Measurements from ENCODE around the gene NOA1.

Gene NOA1

GRCh38 chr4:56977321-56978012 lies at the start of gene NOA1:
Gene NOA1, minus strand, starts transcription at chr4:56977606. Its CDS starts 21 bp downstream, at chr4:56977585.
- peak; percentile 99 for DNase-seq

GRCh38 chr4:57023104-57023503 lies 45.7 kb upstream of the NOA1 start:
- no peak for DNase-seq

GRCh38 chr4:57020467-57021101 lies 43.2 kb upstream of the NOA1 start:
- DNase-seq = no peak

GRCh38 chr4:57018980-57019379 lies 41.6 kb upstream of the NOA1 start:
- DNase-seq = no peak

GRCh38 chr4:57013543-57014120 lies 36.2 kb upstream of the NOA1 start:
- no peak for DNase-seq

GRCh38 chr4:56999751-57000150 lies 22.3 kb upstream of the NOA1 start:
- DNase-seq = no peak

- no peak for DNase-seq
Measured at GRCh38 chr4:56995525-56995924, 18.1 kb upstream of the NOA1 start.

GRCh38 chr4:56990109-56990905 lies 12.9 kb upstream of the NOA1 start:
- DNase-seq = no peak

GRCh38 chr4:56986952-56987351 lies 9.5 kb upstream of the NOA1 start:
- no peak for DNase-seq

- DNase-seq = no peak
Measured at GRCh38 chr4:56986192-56986591, 8.8 kb upstream of the NOA1 start.

- peak; percentile 38 for DNase-seq
Measured at GRCh38 chr4:56981795-56982201, 4.4 kb upstream of the NOA1 start.

GRCh38 chr4:56979421-56980072 lies 2.1 kb upstream of the NOA1 start:
- DNase-seq = peak; percentile 74

GRCh38 chr4:56978750-56979303 lies 1.4 kb upstream of the NOA1 start, which contains the start of gene POLR2B:
Gene POLR2B, plus strand, starts transcription at chr4:56978896. Its CDS starts 90 bp downstream, at chr4:56978986.
- peak; percentile 97 for DNase-seq

- DNase-seq = peak; percentile 42
Measured at GRCh38 chr4:56976837-56977320, 527 bp downstream of the NOA1 start.

- DNase-seq = no peak
Measured at GRCh38 chr4:56976283-56976836, 1.0 kb downstream of the NOA1 start.

- DNase-seq = no peak
Measured at GRCh38 chr4:56973336-56973735, 4.1 kb downstream of the NOA1 start.

- peak; percentile 40 for DNase-seq
Measured at GRCh38 chr4:56972809-56973208, 4.6 kb downstream of the NOA1 start.

GRCh38 chr4:56972389-56972788 lies 5.0 kb downstream of the NOA1 start:
- DNase-seq = peak; percentile 20

GRCh38 chr4:56971383-56971782 lies 6.0 kb downstream of the NOA1 start:
- DNase-seq = peak; percentile 43

- DNase-seq = no peak
Measured at GRCh38 chr4:56961107-56961500, 16.3 kb downstream of the NOA1 start.

- no peak for DNase-seq
Measured at GRCh38 chr4:56959100-56959499, 18.3 kb downstream of the NOA1 start.

GRCh38 chr4:56958111-56958517 lies 19.3 kb downstream of the NOA1 start:
- no peak for DNase-seq
